Cardiac septum (tissue), 1 donor: ENCODE data around the gene TUBA4B. TPM values are rescaled to one million over a fixed set of nuclear protein-coding genes. Genes with fewer than 3 reads are reported as not detected.
"Not testable (repeated sequence)": the region's sequence is repeated elsewhere in the genome, so short reads cannot be mapped to it uniquely, and the experiment has no call there.

Experiments used
- DNase-seq: peaks from one replicate; pipeline ENCODE4 v3.0.0-alpha.2; 2020; ENCODE audit warnings: low spot score
- intact Hi-C: fragments of 100-400 bp; cut with DNase I; formaldehyde crosslinking; loops from one replicate; pipeline ENCODE4 v1.14.0; 2022
- total RNA-seq: library from RNA; stranded (reverse); fragmentation: NEBNext Ultra II Directional; extraction: Animal tissue kit (Norgen Biotek cat#: 25700); gene quantifications from one replicate; pipeline ENCODE4 v1.2.1, GENCODE V29; 2021
- donor health status: DM: no; HTN: no; CAD: no.

TUBA4B gene
- total RNA-seq, 1 donor from 2014 or later = not detected

GRCh38 chr2:219285373-219285735 lies 32.3 kb downstream of the TUBA4B start:
- no peak for DNase-seq
- intact Hi-C loops = no loop called here

GRCh38 chr2:219285894-219286425 lies 32.9 kb downstream of the TUBA4B start:
- DNase-seq = peak; percentile 69
- intact Hi-C loops = no loop called here

- peak; percentile 74 for DNase-seq
- intact Hi-C loops = no loop called here
Measured at GRCh38 chr2:219286436-219287115, 33.5 kb downstream of the TUBA4B start.

GRCh38 chr2:219287116-219287440 lies 34.0 kb downstream of the TUBA4B start:
- DNase-seq, intact Hi-C loops: not testable (repeated sequence)

- intact Hi-C loops = no loop called here
- DNase-seq = peak; percentile 55
Measured at GRCh38 chr2:219287580-219288265, 34.7 kb downstream of the TUBA4B start.

GRCh38 chr2:219289195-219289536 lies 36.1 kb downstream of the TUBA4B start:
- DNase-seq = peak; percentile 29
- intact Hi-C loops = no loop called here

- intact Hi-C loops = loop anchor here (5.0 kb wide), 1 partner anchor 42 kb away; the partner anchor contains the start of genes GLB1L and STK16
- peak; percentile 79 for DNase-seq
Measured at GRCh38 chr2:219289537-219290361, 36.7 kb downstream of the TUBA4B start.

- intact Hi-C loops = loop anchor here (5.0 kb wide), 1 partner anchor 43 kb away; the partner anchor contains the start of genes GLB1L and STK16
- peak; percentile 66 for DNase-seq
Measured at GRCh38 chr2:219290381-219291171, 37.5 kb downstream of the TUBA4B start.

- DNase-seq = no peak
- intact Hi-C loops = loop anchor here (5.0 kb wide), 1 partner anchor 44 kb away; the partner anchor contains the start of genes GLB1L and STK16
Measured at GRCh38 chr2:219291394-219291793, 38.4 kb downstream of the TUBA4B start.

GRCh38 chr2:219291910-219292490 lies 39.0 kb downstream of the TUBA4B start:
- intact Hi-C loops = loop anchor here (5.0 kb wide), 1 partner anchor 45 kb away; the partner anchor contains the start of genes GLB1L and STK16
- no peak for DNase-seq

GRCh38 chr2:219292616-219293015 lies 39.6 kb downstream of the TUBA4B start:
- intact Hi-C loops = loop anchor here (5.0 kb wide), 1 partner anchor 45 kb away; the partner anchor contains the start of genes GLB1L and STK16
- DNase-seq = no peak

- intact Hi-C loops = loop anchor here (1.0 to 5.0 kb wide), 3 partner anchors 16 to 117 kb away; partner anchors contain the start of genes CNPPD1, GLB1L and STK16
- peak; percentile 17 for DNase-seq
Measured at GRCh38 chr2:219293736-219294231, 40.7 kb downstream of the TUBA4B start.

- intact Hi-C loops = loop anchor here (1.0 to 5.0 kb wide), 5 partner anchors 17 to 134 kb away; partner anchors contain the start of genes ANKZF1, ATG9A, CNPPD1 and GLB1L
- peak; percentile 97 for DNase-seq
Measured at GRCh38 chr2:219294356-219295351, 41.6 kb downstream of the TUBA4B start.

- peak; percentile 41 for DNase-seq
- intact Hi-C loops = loop anchor here (5.0 kb wide), 1 partner anchor 69 kb away; the partner anchor contains the start of genes ANKZF1 and ATG9A
Measured at GRCh38 chr2:219296142-219296541, 43.1 kb downstream of the TUBA4B start.

- intact Hi-C loops = loop anchor here (5.0 kb wide), 1 partner anchor 70 kb away; the partner anchor contains the start of genes ANKZF1 and ATG9A
Measured at GRCh38 chr2:219296631-219297391, 43.8 kb downstream of the TUBA4B start.

More at GRCh38 chr2:219296631-219297391, 43.8 kb downstream of the TUBA4B start:
- peak; percentile 67 for DNase-seq
